B cell (primary cell): Measurements from ENCODE around the gene CORO2B. TPM values are rescaled to one million over a fixed set of nuclear protein-coding genes. Genes with fewer than 3 reads are reported as not detected.

ENCODE experiments used
- ATAC-seq: fragments of 200-7000 bp; cut with Tn5 transposase; one replicate; pipeline ENCODE4 v1.10.0; 2021; ENCODE audit warnings: low read depth, mild to moderate bottlenecking, moderate number of reproducible peaks, moderate library complexity
- CTCF ChIA-PET: fragments of 350-600 bp; sonication (Branson Sonifier 250); formaldehyde crosslinking; loops from one replicate; lab custom pipeline; 2021; ENCODE audit warnings: antibody characterized with exemption, inconsistent platforms; lab: Charles Lee
- POLR2A ChIA-PET: fragments of 350-600 bp; sonication (Branson Sonifier 250); formaldehyde crosslinking; loops from one replicate; lab custom pipeline; 2021; ENCODE audit warnings: antibody characterized with exemption; lab: Charles Lee
- DNase-seq: peaks from one replicate; pipeline ENCODE4 v3.0.0; 2013
- H2AFZ ChIP-seq: 2 replicates; pipeline ENCODE4 v1.6.1; 2012; ENCODE audit warnings: mild to moderate bottlenecking, low read depth, low read length; ENCODE audit not compliant: insufficient read depth, poor library complexity, severe bottlenecking
- H3K27ac ChIP-seq, 2 donors: 1 replicate in 1 of 2; 2 replicates in 1 of 2; pipeline ENCODE4 v1.5.1; 2012 to 2013; ENCODE audit warnings: low read length in 2 of 2, mild to moderate bottlenecking in 2 of 2, moderate library complexity in 1 of 2
- H3K27me3 ChIP-seq, 4 experiments: fragments of 200-600 bp in 1 of 4; sonication (generic) in 1 of 4; replicated peaks in 1 of 4; 1 replicate in 2 of 4; 2 replicates in 2 of 4; pipeline versions ENCODE4 v1.6.1 to v1.7.0; 2013 to 2016; ENCODE audit warnings: low read length in 3 of 4, mild to moderate bottlenecking in 2 of 4, mixed read lengths in 1 of 4, moderate library complexity in 1 of 4; ENCODE audit not compliant: insufficient read depth in 4 of 4, control insufficient read depth in 3 of 4; ENCODE audit errors: control extremely low read depth in 1 of 4
- H3K36me3 ChIP-seq, 2 experiments: replicated peaks in 1 of 2; 1 replicate in 1 of 2; 2 replicates in 1 of 2; pipeline versions ENCODE4 v1.6.1 to v1.7.1; 2013; ENCODE audit warnings: low read length in 1 of 2; ENCODE audit not compliant: insufficient read depth in 2 of 2, control insufficient read depth in 1 of 2; ENCODE audit errors: control extremely low read depth in 1 of 2, extremely low read depth in 1 of 2
- H3K4me1 ChIP-seq, 2 donors: fragments of 200-600 bp in 1 of 2; sonication (generic) in 1 of 2; 1 replicate in 1 of 2; 2 replicates in 1 of 2; pipeline versions ENCODE4 v1.5.1 to v1.6.1; 2013 to 2017; ENCODE audit warnings: low read length in 2 of 2; ENCODE audit not compliant: control insufficient read depth in 2 of 2, insufficient read depth in 2 of 2
- H3K4me2 ChIP-seq: replicated peaks from 2 replicates; pipeline ENCODE3; 2012; ENCODE audit warnings: mild to moderate bottlenecking, low read depth, low read length; ENCODE audit not compliant: poor library complexity, severe bottlenecking
- H3K4me3 ChIP-seq, 5 experiments: fragments of 200-600 bp in 1 of 5; sonication (generic) in 1 of 5; 1 replicate in 3 of 5; 2 replicates in 2 of 5; pipeline versions ENCODE4 v1.5.1 to v1.7.0; 2011 to 2016; ENCODE audit warnings: low read length in 4 of 5, mild to moderate bottlenecking in 4 of 5, low read depth in 2 of 5, control low read depth in 1 of 5, moderate library complexity in 1 of 5; ENCODE audit not compliant: insufficient read depth in 1 of 5; ENCODE audit errors: control extremely low read depth in 1 of 5, extremely low read depth in 1 of 5
- H3K79me2 ChIP-seq: fragments of 200-600 bp; sonication (generic); one replicate; pipeline ENCODE4 v1.6.0; 2016; ENCODE audit warnings: low read length; ENCODE audit not compliant: control insufficient read depth, insufficient read depth
- H3K9ac ChIP-seq: fragments of 200-600 bp; sonication (generic); 2 replicates; pipeline ENCODE4 v1.6.1; 2017; ENCODE audit warnings: mild to moderate bottlenecking, low read length, moderate library complexity
- H3K9me3 ChIP-seq, 3 donors: one replicate each; pipeline versions ENCODE4 v1.6.1 to v1.7.1; 2013; ENCODE audit warnings: low read length in 2 of 3; ENCODE audit not compliant: control insufficient read depth in 2 of 3, insufficient read depth in 1 of 3; ENCODE audit errors: control extremely low read depth in 1 of 3
- H4K20me1 ChIP-seq: 2 replicates; pipeline ENCODE4 v1.6.0; 2012; ENCODE audit warnings: mild to moderate bottlenecking, low read length; ENCODE audit not compliant: insufficient read depth, control insufficient read depth, poor library complexity, severe bottlenecking
- H3K27ac Mint-ChIP-seq: one replicate; pipeline ENCODE4 v1.8.0; 2021; ENCODE audit warnings: mixed read lengths
- H3K27me3 Mint-ChIP-seq: one replicate; pipeline ENCODE4 v1.8.0; 2021; ENCODE audit warnings: mixed read lengths
- H3K4me1 Mint-ChIP-seq: one replicate; pipeline ENCODE4 v1.8.0; 2021; ENCODE audit warnings: mixed read lengths
- H3K4me3 Mint-ChIP-seq: one replicate; pipeline ENCODE4 v1.8.0; 2021; ENCODE audit warnings: mixed read lengths
- H3K9me3 Mint-ChIP-seq: one replicate; pipeline ENCODE4 v1.8.0; 2022; ENCODE audit warnings: mixed read lengths; ENCODE audit not compliant: insufficient read depth
- EZH2 ChIP-seq: IDR thresholded peaks from 2 replicates; pipeline ENCODE4 v1.6.1; 2012; ENCODE audit warnings: borderline replicate concordance, low read depth, mild to moderate bottlenecking, moderate library complexity, low read length; ENCODE audit not compliant: insufficient read depth, poor library complexity, severe bottlenecking
- WGBS: methylation state at CpG from one replicate; pipeline ENCODE4 v1.1.5; 2013; ENCODE audit warnings: missing lambda C conversion rate; ENCODE audit not compliant: insufficient coverage; 5-methylcytosine and 5-hydroxymethylcytosine counted together
- intact Hi-C: fragments of 100-400 bp; cut with micrococcal nuclease; formaldehyde crosslinking; loops from one replicate; pipeline ENCODE4 v1.10.0; 2022
- polyA plus RNA-seq: library from polyadenylated mRNA; depleted of rRNA; stranded (reverse); fragments of >200 nt; gene quantifications from 2 replicates; pipeline ENCODE4 v1.2.3, GENCODE V29; 2012
- total RNA-seq, 2 donors: library from RNA; stranded (reverse); fragments of 120-200 nt in 1 of 2; gene quantifications; 1 replicate in 1 of 2; 2 replicates in 1 of 2; pipeline versions ENCODE4 v1.2.3 to v1.2.4, GENCODE V29; 2013 to 2022
- TF ChIP-seq, protein P1 (sequence below): fragments of 200-600 bp; IDR thresholded peaks from one replicate; pipeline ENCODE4 v1.8.0; 2022; ENCODE audit warnings: antibody characterized with exemption, mild to moderate bottlenecking

CORO2B gene
- total and polyA plus RNA-seq, 2 donors (not counting 1 experiment from before 2014, with no cell fraction given): 9.5 to 11.3 TPM

GRCh38 chr15:68618394-68618793 lies 39.6 kb downstream of the CORO2B start:
- Histone ChIP-seq H3K4me2 (no peak overlapping the region), H2AFZ (no peak overlapping the region), H3K79me2 (peaks cover 29% of the 10 kb centered on the region), H3K9me3 (peaks cover 0 to 7% (median 0%) of the 10 kb centered on the region in 3 donors), H4K20me1 (no peaks in the 10 kb centered on the region), H3K36me3 (peaks cover 0 to 3% of the 10 kb centered on the region in 2 experiments), H3K9ac (no peak overlapping the region), H3K27ac (no peak overlapping the region), H3K4me1 (peaks cover 8 to 15% of the 10 kb centered on the region in 2 donors), H3K4me3 (no peak overlapping the region), H3K27me3 (no peaks in the 10 kb centered on the region)
- no peak for TF ChIP-seq EZH2
- TF ChIP-seq, protein P1, sequence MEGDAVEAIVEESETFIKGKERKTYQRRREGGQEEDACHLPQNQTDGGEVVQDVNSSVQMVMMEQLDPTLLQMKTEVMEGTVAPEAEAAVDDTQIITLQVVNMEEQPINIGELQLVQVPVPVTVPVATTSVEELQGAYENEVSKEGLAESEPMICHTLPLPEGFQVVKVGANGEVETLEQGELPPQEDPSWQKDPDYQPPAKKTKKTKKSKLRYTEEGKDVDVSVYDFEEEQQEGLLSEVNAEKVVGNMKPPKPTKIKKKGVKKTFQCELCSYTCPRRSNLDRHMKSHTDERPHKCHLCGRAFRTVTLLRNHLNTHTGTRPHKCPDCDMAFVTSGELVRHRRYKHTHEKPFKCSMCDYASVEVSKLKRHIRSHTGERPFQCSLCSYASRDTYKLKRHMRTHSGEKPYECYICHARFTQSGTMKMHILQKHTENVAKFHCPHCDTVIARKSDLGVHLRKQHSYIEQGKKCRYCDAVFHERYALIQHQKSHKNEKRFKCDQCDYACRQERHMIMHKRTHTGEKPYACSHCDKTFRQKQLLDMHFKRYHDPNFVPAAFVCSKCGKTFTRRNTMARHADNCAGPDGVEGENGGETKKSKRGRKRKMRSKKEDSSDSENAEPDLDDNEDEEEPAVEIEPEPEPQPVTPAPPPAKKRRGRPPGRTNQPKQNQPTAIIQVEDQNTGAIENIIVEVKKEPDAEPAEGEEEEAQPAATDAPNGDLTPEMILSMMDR: no peak
- Mint-ChIP-seq H3K9me3 (no peaks in the 10 kb centered on the region), H3K27ac (no peak overlapping the region), H3K27me3 (peaks cover 5% of the 10 kb centered on the region), H3K4me1 (peaks cover 44% of the 10 kb centered on the region), H3K4me3 (no peak overlapping the region)
- WGBS: 46% methylated on average over 4 of the region's 4 CpGs
- POLR2A ChIA-PET: no interaction called here
- ATAC-seq (no peak), DNase-seq (no peak)
- intact Hi-C loops: no loop called here
- CTCF ChIA-PET: interaction anchor here (1.5 kb wide), 1 partner anchor 13 kb away, joined by 3 read pairs; no protein-coding TSS in a partner anchor

DNA sequence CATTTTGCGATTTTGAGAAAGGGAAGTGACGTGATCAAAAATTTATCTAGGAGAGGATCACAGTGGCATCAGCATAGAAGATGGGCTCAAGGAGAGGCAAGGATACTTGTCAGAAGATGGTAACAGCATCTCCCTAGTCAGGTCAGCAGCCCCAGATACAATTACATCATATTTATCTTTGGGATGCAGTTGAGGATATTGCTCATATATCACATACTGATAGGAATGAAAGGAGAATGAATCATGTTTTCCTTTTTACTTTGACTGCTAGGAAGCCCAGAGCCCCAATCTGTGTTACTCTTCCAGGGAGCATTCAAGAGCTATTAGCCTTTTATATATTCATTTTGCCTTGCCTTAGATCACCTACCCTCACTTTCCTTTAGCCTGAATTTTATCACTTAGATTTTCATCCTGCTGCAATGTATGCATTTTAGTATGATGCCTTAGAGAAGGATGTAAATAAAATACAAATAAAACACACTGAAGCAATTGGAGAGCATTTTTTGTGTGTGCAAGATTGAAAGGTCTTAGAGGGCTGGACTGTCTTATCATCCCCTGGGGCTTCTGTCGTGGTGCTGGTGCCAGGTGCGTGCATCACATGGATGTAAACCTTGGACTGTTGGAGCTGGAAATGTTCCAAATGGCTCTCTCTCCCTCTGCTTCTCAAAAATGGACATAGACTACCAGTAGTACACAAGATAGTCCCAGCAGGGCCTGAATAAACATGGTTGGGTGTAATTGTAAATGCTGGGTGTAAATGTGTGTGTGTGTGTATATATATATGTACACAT lies 40.3 kb downstream of the CORO2B start:
- no peak overlapping the region for H2AFZ ChIP-seq
- H3K4me2 ChIP-seq: no peak overlapping the region
- peaks cover 8 to 15% of the 10 kb centered on the region in 2 donors for H3K4me1 ChIP-seq
- no peak overlapping the region for H3K9ac ChIP-seq
- H4K20me1 ChIP-seq: no peaks in the 10 kb centered on the region
- ChIA-PET CTCF (interaction anchor here (1.5 kb wide), 1 partner anchor 14 kb away, joined by 3 read pairs; no protein-coding TSS in a partner anchor), POLR2A (no interaction called here)
- intact Hi-C loops: no loop called here
- DNase-seq (no peak), ATAC-seq (no peak)
- Mint-ChIP-seq H3K4me3 (no peak overlapping the region), H3K4me1 (peaks cover 49% of the 10 kb centered on the region), H3K9me3 (no peaks in the 10 kb centered on the region), H3K27ac (no peak overlapping the region), H3K27me3 (peaks cover 3% of the 10 kb centered on the region)
- peaks cover 26% of the 10 kb centered on the region for H3K79me2 ChIP-seq
- no peak for TF ChIP-seq EZH2
- TF ChIP-seq, protein P1: no peak
- H3K27ac ChIP-seq: no peak overlapping the region
- H3K27me3 ChIP-seq: no peaks in the 10 kb centered on the region
- peaks cover 0 to 7% (median 0%) of the 10 kb centered on the region in 3 donors for H3K9me3 ChIP-seq
- WGBS: 100% methylated on average over 2 of the region's 4 CpGs
- peaks cover 0 to 3% of the 10 kb centered on the region in 2 experiments for H3K36me3 ChIP-seq
- no peak overlapping the region for H3K4me3 ChIP-seq
